HG03135 (cell line): ENCODE measurements around the gene KRT79.
"Not testable (repeated sequence)": the region's sequence is repeated elsewhere in the genome, so short reads cannot be mapped to it uniquely, and the experiment has no call there.

Experiments
- ATAC-seq: cut with Tn5 transposase; IDR thresholded peaks from one replicate; pipeline ENCODE4 v1.9.1; 2021; ENCODE audit warnings: mild to moderate bottlenecking, moderate library complexity; ENCODE audit not compliant: unreplicated experiment

The KRT79 gene

GRCh38 chr12:52833922-52834726, at the start of gene KRT79:
Gene KRT79, minus strand, starts transcription at chr12:52834311. Its CDS starts 51 bp downstream, at chr12:52834260.
- ATAC-seq: no peak

GRCh38 chr12:52880499-52880898, 46.4 kb upstream of the KRT79 start:
- not testable (repeated sequence) for ATAC-seq

- ATAC-seq: no peak
Measured at GRCh38 chr12:52879394-52880351, 45.6 kb upstream of the KRT79 start.

- ATAC-seq: no peak
Measured at GRCh38 chr12:52878507-52879393, 44.6 kb upstream of the KRT79 start.

- no peak for ATAC-seq
Measured at GRCh38 chr12:52877242-52877641, 43.1 kb upstream of the KRT79 start.

- ATAC-seq: no peak
Measured at GRCh38 chr12:52876372-52876771, 42.3 kb upstream of the KRT79 start.

- ATAC-seq: no peak
Measured at GRCh38 chr12:52874573-52875435, 40.7 kb upstream of the KRT79 start.

GRCh38 chr12:52873832-52874572, 39.9 kb upstream of the KRT79 start:
- ATAC-seq: no peak

- no peak for ATAC-seq
Measured at GRCh38 chr12:52873513-52873831, 39.4 kb upstream of the KRT79 start.

GRCh38 chr12:52872644-52873389, 38.7 kb upstream of the KRT79 start:
- ATAC-seq: no peak

- no peak for ATAC-seq
Measured at GRCh38 chr12:52871291-52872039, 37.4 kb upstream of the KRT79 start.

- ATAC-seq: peak; percentile 55
Measured at GRCh38 chr12:52870361-52871290, 36.5 kb upstream of the KRT79 start.

GRCh38 chr12:52867642-52868041, 33.5 kb upstream of the KRT79 start:
- no peak for ATAC-seq

GRCh38 chr12:52867152-52867551, 33.0 kb upstream of the KRT79 start:
- ATAC-seq: no peak

- no peak for ATAC-seq
Measured at GRCh38 chr12:52865090-52865944, 31.2 kb upstream of the KRT79 start.

- ATAC-seq: no peak
Measured at GRCh38 chr12:52862023-52862422, 27.9 kb upstream of the KRT79 start.
